ENCODE data around the gene ZNF366. TPM values are rescaled to one million over a fixed set of nuclear protein-coding genes. Genes with fewer than 3 reads are reported as not detected.
A peak's percentile ranks its signal among the peaks of the same experiment; 100 is the strongest.

ZNF366 gene
- polyA plus RNA-seq, 2 of the 4 experiments (the other 2 are of a cell fraction) = not detected

GRCh38 chr5:72434056-72434780 is 73.0 kb downstream of the ZNF366 start:
- H3K9me3 ChIP-seq = no peaks in the 10 kb centered on the region
- DNase-seq (ENCODE audit: low read depth in 1 of 2, low spot score in 1 of 2) (no peak), FAIRE-seq (no peak), ATAC-seq (no peak)
- no peak overlapping the region for H3K4me3 ChIP-seq
- ChIA-PET CTCF (interaction anchor here (0.7 to 1.3 kb wide), 3 partner anchors 9 to 54 kb away, joined by 3 to 5 read pairs (median 3); no protein-coding TSS in a partner anchor), POLR2A (no interaction called here)
- H3K4me1 ChIP-seq = peaks cover 6% of the 10 kb centered on the region; the same call in 2 of the 3 replicates
- H3K27ac ChIP-seq = peak overlapping the region; percentile 8 to 57; a peak in 2 of 6 replicates
- TF ChIP-seq EHF (CRISPR knock-in tag; IDR thresholded peaks at IDR 0.05) = no peak
- no peak for TF ChIP-seq CEBPB (IDR thresholded peaks at IDR 0.05)
- no peak for TF ChIP-seq HDAC2 (IDR thresholded peaks at IDR 0.05)
- TF ChIP-seq FOSL2 (IDR thresholded peaks at IDR 0.05) = no peak
- no peak for TF ChIP-seq FOSL2 (CRISPR knock-in tag; IDR thresholded peaks at IDR 0.05)
- no peak for TF ChIP-seq PHF8 (IDR thresholded peaks at IDR 0.05; ENCODE audit: borderline replicate concordance, low read depth)
- 74% methylated on average over 5 of the region's 5 CpGs for WGBS (ENCODE audit: missing lambda C conversion rate)
- no peak overlapping the region; the same call in 2 of the 3 replicates for H3K4me2 ChIP-seq

GRCh38 chr5:72433522-72433921 is 73.7 kb downstream of the ZNF366 start:
- no peak for ATAC-seq
- Histone ChIP-seq H3K27ac (no peak overlapping the region; a peak in 1 of 6 replicates), H3K4me1 (peaks cover 6% of the 10 kb centered on the region; the same call in 2 of the 3 replicates), H3K4me3 (no peak overlapping the region), H3K4me2 (no peak overlapping the region), H3K9me3 (no peaks in the 10 kb centered on the region)
- ChIA-PET POLR2A (no interaction called here), CTCF (interaction anchor here (0.7 to 1.3 kb wide), 3 partner anchors 9 to 54 kb away, joined by 3 to 5 read pairs (median 3); no protein-coding TSS in a partner anchor)
- 97% methylated on average over 1 of the region's 1 CpG for WGBS (ENCODE audit: missing lambda C conversion rate)
- TF ChIP-seq SMC3 (IDR thresholded peaks at IDR 0.05) = no peak
- no peak for TF ChIP-seq CEBPB (IDR thresholded peaks at IDR 0.05)
- TF ChIP-seq CBX2 (IDR thresholded peaks at IDR 0.05; ENCODE audit: borderline replicate concordance, low read depth) = no peak
- no peak for TF ChIP-seq MAX (IDR thresholded peaks at IDR 0.05)
- no peak for TF ChIP-seq MAZ (IDR thresholded peaks at IDR 0.05; ENCODE audit: borderline replicate concordance, low read depth, low read length)
- no peak for TF ChIP-seq RCOR1 (IDR thresholded peaks at IDR 0.05; ENCODE audit: low read depth, low read length)
- TF ChIP-seq HEYL (CRISPR knock-in tag; IDR thresholded peaks at IDR 0.05) = no peak
- TF ChIP-seq NPAS2 (CRISPR knock-in tag; IDR thresholded peaks at IDR 0.05; ENCODE audit: borderline replicate concordance) = no peak
- no peak for TF ChIP-seq NFE2L2 (conservative IDR thresholded peaks at IDR 0.05; ENCODE audit: low read length)
- TF ChIP-seq RNF2 (IDR thresholded peaks at IDR 0.05; ENCODE audit: borderline replicate concordance, low read depth) = no peak
- TF ChIP-seq GATA3 (IDR thresholded peaks at IDR 0.05; ENCODE audit: borderline replicate concordance) = no peak
- no peak for TF ChIP-seq ELK1 (IDR thresholded peaks at IDR 0.05; ENCODE audit: low read depth, low read length)
- TF ChIP-seq HMGXB4 (CRISPR knock-in tag; IDR thresholded peaks at IDR 0.05; ENCODE audit: borderline replicate concordance) = no peak
- TF ChIP-seq CTCF (IDR thresholded peaks at IDR 0.05) = no peak
- FAIRE-seq = no peak
- no peak for DNase-seq (ENCODE audit: low read depth in 1 of 2, low spot score in 1 of 2)

Measured in A549 (cell line).